T-cell (primary cell): Measurements from ENCODE around the gene LATS1. TPM values are rescaled to one million over a fixed set of nuclear protein-coding genes. Genes with fewer than 3 reads are reported as not detected.

Experiments
- ATAC-seq, 4 experiments: fragments of 200-7000 bp in 3 of 4; fragments of 150-1000 bp in 1 of 4; cut with Tn5 transposase; replicated peaks in 1 of 4; 1 replicate in 3 of 4; 2 replicates in 1 of 4; pipeline ENCODE4 v1.10.0; 2021; ENCODE audit warnings: moderate library complexity in 3 of 4, mild to moderate bottlenecking in 2 of 4, moderate number of reproducible peaks in 1 of 4
- CTCF ChIA-PET, 2 donors: fragments of 300-600 bp; sonication (Branson Sonifier 250); formaldehyde crosslinking; loops; one replicate each; lab custom pipeline; 2022; ENCODE audit warnings: antibody characterized with exemption in 2 of 2; lab: Charles Lee
- POLR2A ChIA-PET, 2 donors: fragments of 300-600 bp; sonication (Branson Sonifier 250); formaldehyde crosslinking; loops; one replicate each; lab custom pipeline; 2022; ENCODE audit warnings: antibody characterized with exemption in 2 of 2; lab: Charles Lee
- DNase-seq, 35 experiments: peaks; one replicate each; pipeline versions ENCODE4 v3.0.0 to v3.0.0-alpha.2; 2013 to 2023
- H3K27ac ChIP-seq: one replicate; pipeline ENCODE4 v1.5.1; 2013; ENCODE audit warnings: low read length
- H3K27me3 ChIP-seq, 2 experiments: replicated peaks in 1 of 2; 1 replicate in 1 of 2; 2 replicates in 1 of 2; pipeline versions ENCODE4 v1.6.1 to v1.7.0; 2013; ENCODE audit warnings: low read length in 1 of 2, mixed read lengths in 1 of 2; ENCODE audit not compliant: control insufficient read depth in 2 of 2, insufficient read depth in 2 of 2; ENCODE audit errors: extremely low read depth in 1 of 2
- H3K36me3 ChIP-seq, 2 donors: 1 replicate in 1 of 2; 2 replicates in 1 of 2; pipeline versions ENCODE4 v1.6.1 to v1.7.0; 2013; ENCODE audit warnings: low read length in 1 of 2; ENCODE audit not compliant: control insufficient read depth in 2 of 2, insufficient read depth in 1 of 2; ENCODE audit errors: extremely low read depth in 1 of 2
- H3K4me1 ChIP-seq, 2 experiments: 1 replicate in 1 of 2; 2 replicates in 1 of 2; pipeline versions ENCODE4 v1.6.1 to v1.7.0; 2013; ENCODE audit warnings: low read length in 2 of 2, mixed read lengths in 1 of 2; ENCODE audit not compliant: insufficient read depth in 2 of 2, control insufficient read depth in 1 of 2; ENCODE audit errors: extremely low read depth in 1 of 2
- H3K4me3 ChIP-seq, 2 donors: 1 replicate in 1 of 2; 2 replicates in 1 of 2; pipeline versions ENCODE4 v1.5.1 to v1.7.0; 2013; ENCODE audit warnings: mild to moderate bottlenecking in 2 of 2, low read length in 1 of 2, moderate library complexity in 1 of 2; ENCODE audit not compliant: control insufficient read depth in 1 of 2; ENCODE audit errors: extremely low read depth in 1 of 2
- H3K9me3 ChIP-seq: 2 replicates; pipeline ENCODE4 v1.7.0; 2013
- H3K27ac Mint-ChIP-seq, 2 donors: one replicate each; pipeline ENCODE4 v1.8.0; 2020 to 2021; ENCODE audit warnings: mild to moderate bottlenecking in 2 of 2, mixed read lengths in 2 of 2
- H3K27me3 Mint-ChIP-seq, 2 donors: one replicate each; pipeline ENCODE4 v1.8.0; 2021 to 2022; ENCODE audit warnings: mixed read lengths in 2 of 2
- H3K36me3 Mint-ChIP-seq: one replicate; pipeline ENCODE4 v1.8.0; 2021; ENCODE audit warnings: mixed read lengths
- H3K4me1 Mint-ChIP-seq, 3 donors: one replicate each; pipeline ENCODE4 v1.8.0; 2020 to 2022; ENCODE audit warnings: mixed read lengths in 3 of 3, mild to moderate bottlenecking in 1 of 3
- H3K4me3 Mint-ChIP-seq, 3 donors: one replicate each; pipeline ENCODE4 v1.8.0; 2020 to 2022; ENCODE audit warnings: mild to moderate bottlenecking in 3 of 3, mixed read lengths in 3 of 3, moderate library complexity in 3 of 3
- H3K9me3 Mint-ChIP-seq, 3 donors: one replicate each; pipeline ENCODE4 v1.8.0; 2020 to 2022; ENCODE audit warnings: mixed read lengths in 3 of 3
- whole genome bisulfite sequencing: methylation state at CpG from one replicate; pipeline ENCODE4 v1.1.5; 2013; ENCODE audit warnings: missing lambda C conversion rate; ENCODE audit not compliant: insufficient coverage; 5-methylcytosine and 5-hydroxymethylcytosine counted together
- total RNA-seq, 35 experiments: library from RNA in 6 of 35; stranded (reverse) in 6 of 35; fragments of 120-200 nt in 1 of 35; gene quantifications; one replicate each; pipeline versions ENCODE4 v1.2.1 to v1.2.4 and lab custom pipeline; 2013 to 2026

Gene LATS1
- total RNA-seq (10 to 100 TPM; 38.0 to 43.3 (median 39.2) TPM), total RNA-seq (lab: John Stamatoyannopoulos, UW) (45.1 to 94.4 (median 71.1) reads per million in 29 experiments)
- 38.3 TPM for total RNA-seq (2013)

DNA sequence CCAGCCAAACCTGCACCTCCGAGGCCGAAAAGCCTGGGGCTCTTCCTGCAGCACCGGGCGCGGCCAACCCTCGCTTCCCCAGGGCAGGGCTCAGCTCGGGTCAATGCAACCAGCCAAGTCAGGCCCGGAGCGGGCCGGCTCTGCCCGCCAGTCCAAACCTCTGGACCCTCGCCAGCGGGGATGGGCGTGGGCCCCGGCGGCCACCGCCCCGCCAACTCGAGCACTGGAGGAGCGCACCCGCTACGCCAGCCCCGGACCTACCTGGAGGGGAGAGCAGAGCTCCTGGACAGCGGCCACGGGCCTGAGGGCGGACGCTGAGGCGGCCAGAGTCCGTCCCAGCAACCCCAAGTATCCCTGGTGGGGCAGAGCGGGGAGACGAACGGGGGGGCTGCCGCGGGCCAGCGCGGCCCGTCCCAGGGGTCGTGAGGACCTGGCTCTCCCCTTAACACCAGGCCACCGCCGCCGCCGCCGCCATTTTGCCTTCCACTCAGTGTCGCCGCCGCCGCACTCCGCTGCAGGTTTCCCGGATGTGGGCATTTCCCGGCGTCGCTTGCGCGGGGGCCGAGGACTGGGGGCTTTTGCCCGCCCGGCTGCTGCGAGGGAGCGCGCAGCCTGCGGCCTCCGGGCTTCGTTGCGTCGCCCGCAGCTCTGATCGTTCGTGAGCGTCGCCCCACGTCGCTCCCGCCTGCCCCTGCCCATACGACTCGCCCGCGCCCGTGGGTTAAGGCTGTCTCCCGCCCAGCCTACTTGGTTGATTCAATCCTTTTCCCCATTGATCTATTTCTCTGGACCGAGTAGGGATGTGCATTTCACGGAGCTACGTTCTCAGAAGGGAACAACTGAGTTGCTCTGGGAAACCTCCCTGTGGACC lies at the start of gene LATS1:
LATS1 (minus strand) TSS at position 514 of the 871 bp plus-strand sequence. CDS start 15,975 bp downstream, outside the sequence.
- H3K36me3 ChIP-seq = peaks cover 0 to 5% of the 10 kb centered on the region in 2 donors
- peak within 1 kb of the TSS; percentile 77 to 88 for H3K4me3 ChIP-seq
- Mint-ChIP-seq H3K9me3 (no peaks in the 10 kb centered on the region), H3K4me1 (peaks cover 40 to 52% (median 41%) of the 10 kb centered on the region in 3 donors), H3K27me3 (no peaks in the 10 kb centered on the region), H3K27ac (peak within 1 kb of the TSS; percentile 97 to 98), H3K36me3 (peaks cover 2% of the 10 kb centered on the region), H3K4me3 (peak within 1 kb of the TSS; percentile 94 to 97 (median 96))
- ChIA-PET POLR2A (interaction anchor here (1.1 to 2.3 kb wide), 4 partner anchors 13 to 31 kb away, joined by 3 to 9 read pairs (median 6); partner anchors contain the start of gene PCMT1 (in 1 of the 2)), CTCF (interaction anchor here in 1 of 2 donors (0.6 to 1.9 kb wide), 6 partner anchors 13 to 299 kb away, joined by 3 to 16 read pairs (median 5); partner anchors contain the start of genes NUP43, PPIL4 and ZC3H12D)
- ATAC-seq = peak; percentile 93 to 96 (median 94)
- peak; percentile 79 to 96 (median 90) for DNase-seq
- H3K27ac ChIP-seq = peak within 1 kb of the TSS; percentile 84
- under 1% methylated on average over 82 of the region's 82 CpGs for WGBS
- no peaks in the 10 kb centered on the region for H3K9me3 ChIP-seq
- peaks cover 16 to 19% of the 10 kb centered on the region in 2 experiments for H3K4me1 ChIP-seq
- no peaks in the 10 kb centered on the region for H3K27me3 ChIP-seq

DNA sequence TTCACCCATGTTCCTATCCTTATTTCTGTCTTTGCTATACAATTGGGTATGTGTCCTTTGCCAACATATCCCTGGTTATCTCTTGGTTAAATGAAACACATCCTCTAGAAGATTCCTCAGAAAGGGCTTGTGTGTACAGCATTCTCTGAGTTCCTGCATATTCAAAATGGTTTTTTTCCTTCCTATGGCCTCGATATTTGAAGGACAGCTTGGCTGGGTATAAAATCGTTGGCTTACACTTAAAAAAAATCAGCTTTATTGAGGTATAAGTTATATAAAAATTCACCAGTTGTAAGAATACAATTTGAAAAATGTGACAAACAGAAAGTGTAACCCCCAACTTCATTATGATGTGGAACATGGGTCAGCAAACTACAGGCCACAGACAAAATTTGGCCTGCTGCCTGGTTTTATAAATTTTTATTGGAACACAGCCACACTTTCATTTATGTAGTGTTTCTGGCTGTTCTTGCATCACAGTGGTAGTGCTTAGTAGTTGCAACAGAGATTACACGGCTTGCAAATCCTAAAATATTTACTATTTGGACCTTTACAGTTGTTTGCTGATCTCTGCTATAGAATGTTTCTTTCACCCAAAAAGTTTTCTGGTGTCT lies 48.4 kb upstream of the LATS1 start:
- DNase-seq (no peak), ATAC-seq (no peak)
- ChIA-PET CTCF (no interaction called here), POLR2A (interaction anchor here in 1 of 2 donors (0.7 kb wide), 1 partner anchor 319 kb away, joined by 5 read pairs; no protein-coding TSS in a partner anchor)
- no peak overlapping the region for H3K27ac ChIP-seq
- peaks cover 0 to 16% of the 10 kb centered on the region in 2 donors for H3K36me3 ChIP-seq
- no peaks in the 10 kb centered on the region for H3K9me3 ChIP-seq
- WGBS = no CpG with 5 or more reads among the region's 3 CpGs
- Mint-ChIP-seq H3K27me3 (no peaks in the 10 kb centered on the region), H3K27ac (no peak overlapping the region), H3K4me1 (peaks cover 15 to 26% (median 21%) of the 10 kb centered on the region in 3 donors), H3K9me3 (peaks cover 0 to 4% (median 2%) of the 10 kb centered on the region in 3 donors), H3K36me3 (peaks cover 31% of the 10 kb centered on the region), H3K4me3 (no peak overlapping the region)
- H3K27me3 ChIP-seq = no peaks in the 10 kb centered on the region
- no peak overlapping the region for H3K4me3 ChIP-seq
- H3K4me1 ChIP-seq = no peaks in the 10 kb centered on the region

DNA sequence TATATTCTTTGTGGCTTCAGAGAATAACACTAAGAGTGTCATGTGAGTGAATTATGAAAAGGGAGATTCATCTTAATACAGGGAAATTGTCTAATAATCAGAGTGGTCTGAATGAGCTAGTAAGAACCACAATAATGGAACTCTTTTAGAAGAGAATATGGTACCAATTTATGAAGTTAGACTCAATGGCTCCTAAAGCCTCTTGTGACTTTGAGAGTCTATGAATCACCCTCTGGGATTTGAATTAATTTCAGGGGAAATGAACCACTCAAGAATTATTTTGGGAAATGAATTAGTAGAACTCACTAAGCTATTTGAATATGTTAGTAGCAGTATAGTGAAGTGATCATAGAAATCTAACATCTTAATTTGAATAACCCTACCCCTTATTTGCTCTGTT lies 46.0 kb upstream of the LATS1 start:
- H3K36me3 ChIP-seq = peaks cover 0 to 21% of the 10 kb centered on the region in 2 donors
- no peak for ATAC-seq

DNA sequence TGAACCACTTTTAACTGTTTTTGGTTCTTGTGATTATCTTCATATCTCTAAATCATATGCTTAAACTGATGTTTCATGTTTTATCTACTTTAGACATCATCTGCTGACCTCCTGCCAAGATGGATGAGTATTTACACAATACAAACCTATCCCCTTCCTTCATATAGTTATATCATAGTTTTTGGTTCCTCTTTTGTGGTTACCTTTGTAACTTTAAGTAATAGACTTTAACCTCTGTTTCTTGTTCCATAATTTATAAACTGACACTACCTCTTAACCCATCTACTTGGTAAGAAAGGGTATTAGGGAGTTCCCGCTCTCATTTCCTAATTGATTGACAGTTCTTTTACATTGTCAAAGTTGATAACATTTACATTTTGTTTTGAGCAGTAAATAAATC lies 43.5 kb upstream of the LATS1 start:
- CTCF ChIA-PET = no interaction called here
- H3K27ac Mint-ChIP-seq = no peak overlapping the region
- Histone ChIP-seq H3K27me3 (no peaks in the 10 kb centered on the region), H3K36me3 (peaks cover 0 to 17% of the 10 kb centered on the region in 2 donors), H3K4me3 (no peak overlapping the region), H3K4me1 (no peaks in the 10 kb centered on the region), H3K9me3 (no peaks in the 10 kb centered on the region), H3K27ac (no peak overlapping the region)
- peaks cover 24 to 31% (median 26%) of the 10 kb centered on the region in 3 donors for H3K4me1 Mint-ChIP-seq
- H3K4me3 Mint-ChIP-seq = no peak overlapping the region
- DNase-seq (no peak), ATAC-seq (no peak)
- H3K9me3 Mint-ChIP-seq = peaks cover 0 to 4% (median 0%) of the 10 kb centered on the region in 3 donors
- H3K27me3 Mint-ChIP-seq = no peaks in the 10 kb centered on the region
- no CpG with 5 or more reads among the region's 1 CpG for WGBS
- POLR2A ChIA-PET = interaction anchor here in 1 of 2 donors (0.5 to 0.7 kb wide), 3 partner anchors 27 to 460 kb away, joined by 3 to 5 read pairs (median 4); no protein-coding TSS in a partner anchor
- H3K36me3 Mint-ChIP-seq = peaks cover 24% of the 10 kb centered on the region

More for the DNA sequence above, 46.0 kb upstream of the LATS1 start:
- H3K4me1 Mint-ChIP-seq = peaks cover 21 to 31% (median 26%) of the 10 kb centered on the region in 3 donors
- H3K9me3 Mint-ChIP-seq = peaks cover 0 to 4% (median 2%) of the 10 kb centered on the region in 3 donors
- no peak overlapping the region for H3K27ac Mint-ChIP-seq
- no peak overlapping the region for H3K27ac ChIP-seq
- ChIA-PET CTCF (interaction anchor here in 1 of 2 donors (0.5 to 1.0 kb wide), 2 partner anchors 18 to 68 kb away, joined by 3 read pairs; no protein-coding TSS in a partner anchor), POLR2A (interaction anchor here (1.0 to 1.2 kb wide), 2 partner anchors 11 to 13 kb away, joined by 4 to 6 read pairs; no protein-coding TSS in a partner anchor)
- no peak for DNase-seq
- H3K27me3 ChIP-seq = no peaks in the 10 kb centered on the region
- H3K4me3 ChIP-seq = no peak overlapping the region
- no peak overlapping the region for H3K4me3 Mint-ChIP-seq
- H3K4me1 ChIP-seq = no peaks in the 10 kb centered on the region
- no peaks in the 10 kb centered on the region for H3K27me3 Mint-ChIP-seq
- peaks cover 29% of the 10 kb centered on the region for H3K36me3 Mint-ChIP-seq
- no peaks in the 10 kb centered on the region for H3K9me3 ChIP-seq

DNA sequence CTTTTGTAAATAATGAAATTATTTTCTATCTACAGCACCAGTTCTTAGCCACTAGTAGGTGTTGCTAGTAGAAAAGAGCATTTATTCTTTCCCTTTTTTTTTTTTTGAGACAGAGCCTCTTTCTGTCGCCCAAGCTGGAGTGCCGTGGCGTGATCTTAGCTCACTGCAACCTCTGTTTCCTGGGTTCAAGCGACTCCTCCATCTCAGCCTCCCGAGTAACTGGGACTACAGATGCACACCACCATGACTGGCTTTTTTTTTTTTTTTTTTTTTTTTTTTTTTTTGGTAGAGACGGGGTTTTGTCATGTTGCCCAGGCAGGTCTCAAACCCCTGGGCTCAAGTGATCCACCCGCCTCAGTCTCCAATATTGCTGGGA lies 38.3 kb upstream of the LATS1 start:
- H3K27ac ChIP-seq = no peak overlapping the region
- ChIA-PET POLR2A (no interaction called here), CTCF (interaction anchor here in 1 of 2 donors (0.6 kb wide), 1 partner anchor 316 kb away, joined by 5 read pairs; no protein-coding TSS in a partner anchor)
- no peaks in the 10 kb centered on the region for H3K27me3 ChIP-seq
- DNase-seq (no peak), ATAC-seq (no peak)
- Mint-ChIP-seq H3K27ac (no peak overlapping the region), H3K4me3 (no peak overlapping the region), H3K36me3 (peaks cover 11% of the 10 kb centered on the region), H3K27me3 (no peaks in the 10 kb centered on the region), H3K4me1 (peaks cover 24 to 41% (median 36%) of the 10 kb centered on the region in 3 donors), H3K9me3 (no peaks in the 10 kb centered on the region)
- H3K9me3 ChIP-seq = no peaks in the 10 kb centered on the region
- H3K36me3 ChIP-seq = peaks cover 0 to 10% of the 10 kb centered on the region in 2 donors
- whole genome bisulfite sequencing = no CpG with 5 or more reads among the region's 7 CpGs
- no peak overlapping the region for H3K4me3 ChIP-seq
- H3K4me1 ChIP-seq = peaks cover 0 to 7% of the 10 kb centered on the region in 2 experiments
